SK-N-SH treated with all-trans-retinoic acid at 6 μM for 48 hours (cell line): ENCODE data around the gene H3-3A.

Experiments
- ATAC-seq: fragments of 200-7000 bp; cut with Tn5 transposase; 3 replicates; pipeline ENCODE4 v1.9.1; 2020; ENCODE audit warnings: mild to moderate bottlenecking, moderate library complexity
- ARNTL ChIP-seq: fragments of 450-650 bp; formaldehyde crosslinking; IDR thresholded peaks from 2 replicates; pipeline ENCODE4 v1.5.0; 2020; ENCODE audit warnings: low read depth, mild to moderate bottlenecking, moderate library complexity, borderline replicate concordance
- BACH2 ChIP-seq: fragments of 250-450 bp; sonication (Bioruptor Pico); IDR thresholded peaks from 2 replicates; pipeline ENCODE4 v1.9.0; 2021; ENCODE audit warnings: mild to moderate bottlenecking, borderline replicate concordance
- ESRRG ChIP-seq: fragments of 250-450 bp; sonication (Bioruptor Pico); IDR thresholded peaks from 2 replicates; pipeline ENCODE4 v1.6.1; 2021; ENCODE audit warnings: mild to moderate bottlenecking
- GLIS3 ChIP-seq: fragments of 250-450 bp; sonication (Bioruptor Pico); IDR thresholded peaks from 2 replicates; pipeline ENCODE4 v1.5.0; 2020; ENCODE audit warnings: mild to moderate bottlenecking, moderate library complexity
- ISL1 ChIP-seq: fragments of 250-450 bp; sonication (Bioruptor Pico); IDR thresholded peaks from 2 replicates; pipeline ENCODE4 v2.1.2; 2022; ENCODE audit warnings: mild to moderate bottlenecking, moderate library complexity
- OSR1 ChIP-seq: fragments of 250-450 bp; sonication (Bioruptor Pico); IDR thresholded peaks from 2 replicates; pipeline ENCODE4 v1.8.0; 2022; ENCODE audit warnings: moderate library complexity, mild to moderate bottlenecking, inconsistent platforms
- PPARA ChIP-seq: fragments of 250-450 bp; sonication (Bioruptor Pico); IDR thresholded peaks from 2 replicates; pipeline ENCODE4 v1.5.0; 2020; ENCODE audit warnings: mild to moderate bottlenecking, borderline replicate concordance
- RARB ChIP-seq: fragments of 250-450 bp; sonication (Bioruptor Pico); IDR thresholded peaks from 2 replicates; pipeline ENCODE4 v1.8.0; 2021; ENCODE audit warnings: mild to moderate bottlenecking, moderate library complexity
- TCF4 ChIP-seq: fragments of 250-450 bp; sonication (Bioruptor Pico); IDR thresholded peaks from 2 replicates; pipeline ENCODE4 v1.8.0; 2021; ENCODE audit warnings: mild to moderate bottlenecking, moderate library complexity, borderline replicate concordance
- ZC3H10 ChIP-seq: fragments of 250-450 bp; sonication (Bioruptor Pico); IDR thresholded peaks from 2 replicates; pipeline ENCODE4 v1.5.1; 2021; ENCODE audit warnings: mild to moderate bottlenecking, moderate library complexity
- ZFP3 ChIP-seq: fragments of 250-450 bp; sonication (Bioruptor Pico); IDR thresholded peaks from 2 replicates; pipeline ENCODE4 v1.5.0; 2020; ENCODE audit warnings: mild to moderate bottlenecking, moderate library complexity
- ZFP30 ChIP-seq: fragments of 450-650 bp; formaldehyde crosslinking; IDR thresholded peaks from 2 replicates; pipeline ENCODE4 v1.5.0; 2022; ENCODE audit warnings: mild to moderate bottlenecking, moderate library complexity
- ZNF565 ChIP-seq: fragments of 450-650 bp; formaldehyde crosslinking; conservative IDR thresholded peaks from 2 replicates; pipeline ENCODE4 v1.5.0; 2020; ENCODE audit warnings: low read depth, mild to moderate bottlenecking, moderate library complexity
- ZNF70 ChIP-seq: fragments of 450-650 bp; formaldehyde crosslinking; IDR thresholded peaks from 2 replicates; pipeline ENCODE4 v1.5.0; 2020; ENCODE audit warnings: mild to moderate bottlenecking, moderate library complexity
- TF ChIP-seq, protein P1 (sequence below): fragments of 250-450 bp; sonication (Bioruptor Pico); IDR thresholded peaks from 2 replicates; pipeline ENCODE4 v1.5.1; 2021; ENCODE audit warnings: mild to moderate bottlenecking, moderate library complexity
- TF ChIP-seq, protein P2 (sequence below): fragments of 250-450 bp; sonication (Bioruptor Pico); IDR thresholded peaks from 2 replicates; pipeline ENCODE4 v1.5.0; 2020; ENCODE audit warnings: mild to moderate bottlenecking, moderate library complexity
- TF ChIP-seq, protein P3 (sequence below): fragments of 250-450 bp; sonication (Bioruptor Pico); IDR thresholded peaks from 2 replicates; pipeline ENCODE4 v1.5.1; 2020; ENCODE audit warnings: low read depth, mild to moderate bottlenecking, moderate library complexity
- TF ChIP-seq, protein P4 (sequence below): fragments of 250-450 bp; sonication (Bioruptor Pico); IDR thresholded peaks from 2 replicates; pipeline ENCODE4 v1.8.0; 2020; ENCODE audit warnings: mild to moderate bottlenecking, moderate library complexity, borderline replicate concordance
- TF ChIP-seq, protein P5 (sequence below): fragments of 250-450 bp; sonication (Bioruptor Pico); IDR thresholded peaks from 2 replicates; pipeline ENCODE4 v1.8.0; 2021; ENCODE audit warnings: low read depth, mild to moderate bottlenecking, moderate library complexity, borderline replicate concordance

Gene H3-3A

DNA sequence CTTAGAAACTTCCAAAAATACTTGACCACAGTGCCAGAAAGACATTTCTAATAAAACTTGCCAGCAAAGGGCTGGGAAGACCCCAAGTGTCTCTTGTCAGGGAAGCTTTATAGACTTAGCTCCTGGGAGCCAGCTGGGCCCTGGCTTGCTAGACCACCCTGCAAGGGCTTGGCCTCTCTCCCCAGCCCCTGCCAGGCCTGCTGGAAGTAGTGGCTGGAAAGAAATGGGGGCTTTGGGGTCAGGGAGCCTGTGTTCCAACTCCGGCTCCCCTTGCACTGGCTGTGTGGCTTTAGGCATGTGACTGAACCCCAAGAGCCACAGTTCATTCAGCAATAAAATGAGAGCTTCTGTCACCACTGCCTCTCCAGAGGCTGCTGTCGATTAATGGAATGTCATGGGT lies 31.1 kb downstream of the H3-3A start (continued):
- TF ChIP-seq, protein P1, sequence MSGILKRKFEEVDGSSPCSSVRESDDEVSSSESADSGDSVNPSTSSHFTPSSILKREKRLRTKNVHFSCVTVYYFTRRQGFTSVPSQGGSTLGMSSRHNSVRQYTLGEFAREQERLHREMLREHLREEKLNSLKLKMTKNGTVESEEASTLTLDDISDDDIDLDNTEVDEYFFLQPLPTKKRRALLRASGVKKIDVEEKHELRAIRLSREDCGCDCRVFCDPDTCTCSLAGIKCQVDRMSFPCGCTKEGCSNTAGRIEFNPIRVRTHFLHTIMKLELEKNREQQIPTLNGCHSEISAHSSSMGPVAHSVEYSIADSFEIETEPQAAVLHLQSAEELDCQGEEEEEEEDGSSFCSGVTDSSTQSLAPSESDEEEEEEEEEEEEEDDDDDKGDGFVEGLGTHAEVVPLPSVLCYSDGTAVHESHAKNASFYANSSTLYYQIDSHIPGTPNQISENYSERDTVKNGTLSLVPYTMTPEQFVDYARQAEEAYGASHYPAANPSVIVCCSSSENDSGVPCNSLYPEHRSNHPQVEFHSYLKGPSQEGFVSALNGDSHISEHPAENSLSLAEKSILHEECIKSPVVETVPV (CRISPR knock-in tag), result no peak
- TF ChIP-seq ZC3H10 (CRISPR knock-in tag), result no peak
- no peak for TF ChIP-seq TCF4
- no peak for TF ChIP-seq ARNTL
- TF ChIP-seq, all 23 proteins: peak for 0

DNA sequence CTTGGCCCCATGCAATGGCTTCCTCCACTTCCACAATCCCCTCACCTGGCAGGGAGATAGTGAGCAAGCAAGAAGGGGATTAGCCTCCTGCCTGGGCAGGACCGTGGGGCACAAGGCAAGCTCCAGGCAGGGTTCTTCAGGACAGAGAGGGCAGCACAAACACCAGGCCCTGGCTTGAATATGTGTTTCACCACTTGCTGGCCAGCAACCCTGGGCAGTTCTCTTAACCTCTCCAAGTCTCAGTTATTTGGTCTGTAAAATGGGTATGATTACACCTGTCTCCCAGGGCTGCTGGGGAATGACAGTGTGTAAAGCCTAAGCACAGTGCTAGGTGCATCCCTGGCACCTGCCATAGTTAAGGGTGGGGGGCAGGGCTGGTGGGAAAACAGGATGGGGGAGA lies 31.9 kb downstream of the H3-3A start:
- TF ChIP-seq, protein P2, sequence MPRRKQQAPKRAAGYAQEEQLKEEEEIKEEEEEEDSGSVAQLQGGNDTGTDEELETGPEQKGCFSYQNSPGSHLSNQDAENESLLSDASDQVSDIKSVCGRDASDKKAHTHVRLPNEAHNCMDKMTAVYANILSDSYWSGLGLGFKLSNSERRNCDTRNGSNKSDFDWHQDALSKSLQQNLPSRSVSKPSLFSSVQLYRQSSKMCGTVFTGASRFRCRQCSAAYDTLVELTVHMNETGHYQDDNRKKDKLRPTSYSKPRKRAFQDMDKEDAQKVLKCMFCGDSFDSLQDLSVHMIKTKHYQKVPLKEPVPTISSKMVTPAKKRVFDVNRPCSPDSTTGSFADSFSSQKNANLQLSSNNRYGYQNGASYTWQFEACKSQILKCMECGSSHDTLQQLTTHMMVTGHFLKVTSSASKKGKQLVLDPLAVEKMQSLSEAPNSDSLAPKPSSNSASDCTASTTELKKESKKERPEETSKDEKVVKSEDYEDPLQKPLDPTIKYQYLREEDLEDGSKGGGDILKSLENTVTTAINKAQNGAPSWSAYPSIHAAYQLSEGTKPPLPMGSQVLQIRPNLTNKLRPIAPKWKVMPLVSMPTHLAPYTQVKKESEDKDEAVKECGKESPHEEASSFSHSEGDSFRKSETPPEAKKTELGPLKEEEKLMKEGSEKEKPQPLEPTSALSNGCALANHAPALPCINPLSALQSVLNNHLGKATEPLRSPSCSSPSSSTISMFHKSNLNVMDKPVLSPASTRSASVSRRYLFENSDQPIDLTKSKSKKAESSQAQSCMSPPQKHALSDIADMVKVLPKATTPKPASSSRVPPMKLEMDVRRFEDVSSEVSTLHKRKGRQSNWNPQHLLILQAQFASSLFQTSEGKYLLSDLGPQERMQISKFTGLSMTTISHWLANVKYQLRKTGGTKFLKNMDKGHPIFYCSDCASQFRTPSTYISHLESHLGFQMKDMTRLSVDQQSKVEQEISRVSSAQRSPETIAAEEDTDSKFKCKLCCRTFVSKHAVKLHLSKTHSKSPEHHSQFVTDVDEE (CRISPR knock-in tag), result no peak
- TF ChIP-seq RARB (CRISPR knock-in tag) (no peak), BACH2 (CRISPR knock-in tag) (no peak), ZFP3 (CRISPR knock-in tag) (no peak), ISL1 (CRISPR knock-in tag) (no peak)
- TF ChIP-seq, protein P3, sequence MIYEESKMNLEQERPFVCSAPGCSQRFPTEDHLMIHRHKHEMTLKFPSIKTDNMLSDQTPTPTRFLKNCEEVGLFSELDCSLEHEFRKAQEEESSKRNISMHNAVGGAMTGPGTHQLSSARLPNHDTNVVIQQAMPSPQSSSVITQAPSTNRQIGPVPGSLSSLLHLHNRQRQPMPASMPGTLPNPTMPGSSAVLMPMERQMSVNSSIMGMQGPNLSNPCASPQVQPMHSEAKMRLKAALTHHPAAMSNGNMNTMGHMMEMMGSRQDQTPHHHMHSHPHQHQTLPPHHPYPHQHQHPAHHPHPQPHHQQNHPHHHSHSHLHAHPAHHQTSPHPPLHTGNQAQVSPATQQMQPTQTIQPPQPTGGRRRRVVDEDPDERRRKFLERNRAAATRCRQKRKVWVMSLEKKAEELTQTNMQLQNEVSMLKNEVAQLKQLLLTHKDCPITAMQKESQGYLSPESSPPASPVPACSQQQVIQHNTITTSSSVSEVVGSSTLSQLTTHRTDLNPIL (CRISPR knock-in tag), result no peak
- no peak for ATAC-seq

DNA sequence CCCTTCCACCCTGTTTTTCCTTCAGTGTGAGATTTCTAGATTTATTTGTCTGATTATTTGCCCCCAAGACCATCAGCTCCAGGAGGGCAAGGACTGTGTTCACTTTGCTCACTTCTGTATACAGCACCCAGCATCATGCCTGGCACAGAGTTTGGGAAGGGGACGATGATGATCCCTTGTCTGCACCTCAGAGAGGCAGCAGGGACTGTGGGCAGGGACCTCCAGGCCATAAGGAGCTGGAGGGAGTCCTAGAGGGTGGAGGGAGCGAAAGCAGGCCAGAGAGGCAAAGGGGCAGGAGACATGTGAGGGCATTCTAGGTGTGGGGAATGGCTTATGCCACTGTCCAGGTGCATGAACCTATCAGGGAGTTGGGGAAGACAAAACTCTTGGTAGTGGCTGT lies 32.8 kb downstream of the H3-3A start:
- ATAC-seq, result no peak
- TF ChIP-seq, protein P4, sequence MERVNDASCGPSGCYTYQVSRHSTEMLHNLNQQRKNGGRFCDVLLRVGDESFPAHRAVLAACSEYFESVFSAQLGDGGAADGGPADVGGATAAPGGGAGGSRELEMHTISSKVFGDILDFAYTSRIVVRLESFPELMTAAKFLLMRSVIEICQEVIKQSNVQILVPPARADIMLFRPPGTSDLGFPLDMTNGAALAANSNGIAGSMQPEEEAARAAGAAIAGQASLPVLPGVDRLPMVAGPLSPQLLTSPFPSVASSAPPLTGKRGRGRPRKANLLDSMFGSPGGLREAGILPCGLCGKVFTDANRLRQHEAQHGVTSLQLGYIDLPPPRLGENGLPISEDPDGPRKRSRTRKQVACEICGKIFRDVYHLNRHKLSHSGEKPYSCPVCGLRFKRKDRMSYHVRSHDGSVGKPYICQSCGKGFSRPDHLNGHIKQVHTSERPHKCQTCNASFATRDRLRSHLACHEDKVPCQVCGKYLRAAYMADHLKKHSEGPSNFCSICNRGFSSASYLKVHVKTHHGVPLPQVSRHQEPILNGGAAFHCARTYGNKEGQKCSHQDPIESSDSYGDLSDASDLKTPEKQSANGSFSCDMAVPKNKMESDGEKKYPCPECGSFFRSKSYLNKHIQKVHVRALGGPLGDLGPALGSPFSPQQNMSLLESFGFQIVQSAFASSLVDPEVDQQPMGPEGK (CRISPR knock-in tag), result no peak
- TF ChIP-seq RARB (CRISPR knock-in tag) (no peak), OSR1 (CRISPR knock-in tag) (no peak), TCF4 (no peak), ZNF565 (CRISPR knock-in tag) (no peak), ARNTL (no peak), ZFP3 (CRISPR knock-in tag) (no peak), ZC3H10 (CRISPR knock-in tag) (no peak), ESRRG (no peak), ZNF70 (CRISPR knock-in tag) (no peak), ZFP30 (CRISPR knock-in tag) (no peak), PPARA (no peak), GLIS3 (CRISPR knock-in tag) (no peak)
- TF ChIP-seq, protein P3 (CRISPR knock-in tag), result no peak
- TF ChIP-seq, protein P5, sequence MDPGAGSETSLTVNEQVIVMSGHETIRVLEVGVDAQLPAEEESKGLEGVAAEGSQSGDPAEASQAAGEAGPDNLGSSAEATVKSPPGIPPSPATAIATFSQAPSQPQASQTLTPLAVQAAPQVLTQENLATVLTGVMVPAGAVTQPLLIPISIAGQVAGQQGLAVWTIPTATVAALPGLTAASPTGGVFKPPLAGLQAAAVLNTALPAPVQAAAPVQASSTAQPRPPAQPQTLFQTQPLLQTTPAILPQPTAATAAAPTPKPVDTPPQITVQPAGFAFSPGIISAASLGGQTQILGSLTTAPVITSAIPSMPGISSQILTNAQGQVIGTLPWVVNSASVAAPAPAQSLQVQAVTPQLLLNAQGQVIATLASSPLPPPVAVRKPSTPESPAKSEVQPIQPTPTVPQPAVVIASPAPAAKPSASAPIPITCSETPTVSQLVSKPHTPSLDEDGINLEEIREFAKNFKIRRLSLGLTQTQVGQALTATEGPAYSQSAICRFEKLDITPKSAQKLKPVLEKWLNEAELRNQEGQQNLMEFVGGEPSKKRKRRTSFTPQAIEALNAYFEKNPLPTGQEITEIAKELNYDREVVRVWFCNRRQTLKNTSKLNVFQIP (CRISPR knock-in tag), result no peak
